22Rv1 (cell line): Measurements from ENCODE around the gene TSPAN7.

Experiments
- CTCF ChIP-seq: fragments of 450-650 bp; IDR thresholded peaks from 2 replicates; pipeline ENCODE4 v1.5.1; 2017; ENCODE audit warnings: mild to moderate bottlenecking
- ZFX ChIP-seq: fragments of 450-650 bp; IDR thresholded peaks from 2 replicates; pipeline ENCODE4 v1.6.1; 2017; ENCODE audit warnings: antibody characterized with exemption, borderline replicate concordance

- no peak for TF ChIP-seq CTCF
- no peak for TF ChIP-seq ZFX
Observed at GRCh38 chrX:38558686-38559085, 2.7 kb upstream of the TSPAN7 start.
